NB4 (cell line): ENCODE measurements around the gene SBNO2.

Experiments used
- CTCF ChIP-seq: IDR thresholded peaks from one replicate; pipeline ENCODE4 v1.5.1; 2012; ENCODE audit warnings: low read depth, low read length
- MAX ChIP-seq: IDR thresholded peaks from 2 replicates; pipeline ENCODE4 v1.6.1; 2011; ENCODE audit warnings: low read depth, low read length

DNA sequence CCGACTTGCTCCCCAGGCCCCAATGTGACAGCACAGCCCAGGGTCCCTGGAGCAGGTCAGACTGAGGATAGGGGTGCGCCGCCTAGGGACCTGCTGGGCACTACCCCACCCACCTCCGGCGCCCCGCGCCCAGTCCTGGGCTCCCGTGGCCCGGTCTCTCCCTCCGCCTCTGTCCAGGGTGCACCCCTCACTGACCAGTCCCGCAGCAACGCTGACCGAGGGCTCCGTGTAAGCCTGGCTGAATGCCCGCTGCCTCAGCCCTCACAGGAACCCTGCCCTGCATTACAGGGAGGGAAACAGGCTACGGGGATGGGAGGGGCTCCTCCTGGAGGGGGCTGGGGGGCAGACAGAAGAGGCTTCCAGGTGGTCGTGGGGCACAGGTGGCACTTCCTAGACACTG is 38.6 kb downstream of the SBNO2 start:
- TF ChIP-seq CTCF (no peak), MAX (no peak)
